Astrocyte (in vitro differentiated cells and primary cell): ENCODE data around the gene PPP2R3B. TPM values are rescaled to one million over a fixed set of nuclear protein-coding genes. Genes with fewer than 3 reads are reported as not detected.
"Not testable (repeated sequence)": the region's sequence is repeated elsewhere in the genome, so short reads cannot be mapped to it uniquely, and the experiment has no call there.

Source experiments
- DNase-seq: peaks from one replicate; pipeline ENCODE4 v3.0.0-alpha.2; 2010; ENCODE audit warnings: low read depth
- FAIRE-seq: peaks from 2 replicates; lab custom pipeline; 2011; peaks lifted over from hg19 to GRCh38; lab: Jason Lieb, UNC
- H2AFZ ChIP-seq: 2 replicates; pipeline ENCODE4 v1.6.0; 2012; ENCODE audit warnings: low read depth, low read length, inconsistent platforms
- H3K27ac ChIP-seq: 2 replicates; pipeline ENCODE4 v1.5.1; 2011; ENCODE audit warnings: low read depth, low read length, inconsistent platforms
- H3K27me3 ChIP-seq: 2 replicates; pipeline ENCODE4 v1.6.0; 2011; ENCODE audit warnings: low read length, inconsistent platforms; ENCODE audit not compliant: insufficient read depth
- H3K36me3 ChIP-seq: 2 replicates; pipeline ENCODE4 v1.5.1; 2011; ENCODE audit warnings: low read length, inconsistent platforms; ENCODE audit not compliant: insufficient read depth
- H3K4me1 ChIP-seq: 2 replicates; pipeline ENCODE4 v1.5.1; 2011; ENCODE audit warnings: low read length, inconsistent platforms; ENCODE audit not compliant: insufficient read depth
- H3K4me2 ChIP-seq: 2 replicates; pipeline ENCODE4 v1.6.0; 2012; ENCODE audit warnings: low read length, inconsistent platforms
- H3K4me3 ChIP-seq: 2 replicates; pipeline ENCODE4 v1.5.1; 2011; ENCODE audit warnings: low read depth, mild to moderate bottlenecking, low read length, inconsistent platforms; ENCODE audit not compliant: insufficient read depth
- H3K79me2 ChIP-seq: 2 replicates; pipeline ENCODE4 v1.6.0; 2012; ENCODE audit warnings: mild to moderate bottlenecking, low read length, inconsistent platforms; ENCODE audit not compliant: insufficient read depth
- H3K9ac ChIP-seq: 2 replicates; pipeline ENCODE4 v1.6.0; 2012; ENCODE audit warnings: mild to moderate bottlenecking, low read length, inconsistent platforms
- H3K9me3 ChIP-seq: 2 replicates; pipeline ENCODE4 v1.5.1; 2012; ENCODE audit warnings: low read depth, mild to moderate bottlenecking, low read length, inconsistent platforms; ENCODE audit not compliant: insufficient read depth
- H4K20me1 ChIP-seq: 2 replicates; pipeline ENCODE4 v1.6.0; 2012; ENCODE audit warnings: low read length, inconsistent platforms; ENCODE audit not compliant: insufficient read depth
- H3K27ac Mint-ChIP-seq: one replicate; pipeline ENCODE4 v1.8.0; 2021; ENCODE audit warnings: mild to moderate bottlenecking, mixed read lengths; ENCODE audit not compliant: unreplicated experiment
- H3K27me3 Mint-ChIP-seq: one replicate; pipeline ENCODE4 v1.8.0; 2021; ENCODE audit warnings: low read depth, mixed read lengths; ENCODE audit not compliant: unreplicated experiment
- H3K36me3 Mint-ChIP-seq: one replicate; pipeline ENCODE4 v1.8.0; 2021; ENCODE audit warnings: low read depth, mixed read lengths; ENCODE audit not compliant: unreplicated experiment
- H3K4me1 Mint-ChIP-seq: one replicate; pipeline ENCODE4 v1.8.0; 2021; ENCODE audit warnings: low read depth, mixed read lengths; ENCODE audit not compliant: unreplicated experiment
- H3K4me3 Mint-ChIP-seq: one replicate; pipeline ENCODE4 v1.8.0; 2021; ENCODE audit warnings: mild to moderate bottlenecking, moderate library complexity, mixed read lengths; ENCODE audit not compliant: unreplicated experiment
- H3K9me3 Mint-ChIP-seq: one replicate; pipeline ENCODE4 v1.8.0; 2021; ENCODE audit warnings: mild to moderate bottlenecking, mixed read lengths; ENCODE audit not compliant: unreplicated experiment
- EZH2 ChIP-seq: IDR thresholded peaks from 2 replicates; pipeline ENCODE4 v1.6.1; 2012; ENCODE audit warnings: mild to moderate bottlenecking, low read length, inconsistent platforms; ENCODE audit not compliant: insufficient read depth
- total RNA-seq: library from RNA; stranded (reverse); gene quantifications from 2 replicates; pipeline ENCODE4 v1.2.1, GENCODE V29; 2021
- TF ChIP-seq, protein P1 (sequence below): IDR thresholded peaks from 2 replicates; pipeline ENCODE4 v1.5.1; 2011; ENCODE audit warnings: low read depth, mild to moderate bottlenecking, inconsistent platforms, low read length, moderate library complexity; ENCODE audit not compliant: insufficient read depth

Gene PPP2R3B
- total RNA-seq, 1 donor from 2014 or later, result 44.7 TPM

DNA sequence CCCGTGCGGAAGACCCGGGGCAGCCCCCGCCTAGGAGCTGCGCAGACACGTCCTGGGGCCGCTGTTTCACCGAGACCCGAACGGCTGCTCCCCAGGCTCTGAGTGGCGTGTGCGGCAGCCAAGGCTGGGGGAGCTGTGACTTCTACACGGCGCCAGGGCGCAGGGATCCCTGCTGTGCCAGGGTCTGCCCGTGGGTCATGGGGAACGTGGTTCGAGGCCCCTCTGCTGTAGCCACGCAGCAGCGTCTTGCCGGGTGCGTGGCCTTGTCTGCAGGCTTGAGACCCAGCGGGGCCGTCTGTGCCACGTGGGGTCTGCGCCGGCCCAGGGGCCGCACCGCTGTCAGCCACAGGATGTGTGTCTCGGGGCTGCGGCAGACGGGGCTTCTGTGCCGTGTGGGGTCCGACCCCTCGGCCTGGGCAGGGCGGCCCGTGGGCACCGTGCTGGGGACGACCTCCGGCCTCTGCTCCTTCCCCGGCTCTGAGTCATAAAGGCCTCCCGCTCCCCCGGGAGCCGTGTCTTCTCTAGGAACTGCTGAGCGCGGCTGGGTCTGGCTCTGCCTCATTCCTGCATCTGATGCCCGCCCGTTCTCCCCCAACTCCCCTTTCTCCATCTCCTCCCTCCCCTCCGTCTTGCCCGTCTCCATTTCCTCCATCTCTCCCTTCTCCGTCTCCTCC lies 55.4 kb downstream of the PPP2R3B start:
- no peaks in the 10 kb centered on the region for H3K27me3 Mint-ChIP-seq
- Histone ChIP-seq H3K27ac (no peak overlapping the region), H2AFZ (peak overlapping the region; percentile 68), H3K9me3 (no peaks in the 10 kb centered on the region), H3K4me2 (peak overlapping the region; percentile 81), H3K36me3 (no peaks in the 10 kb centered on the region), H3K9ac (peak overlapping the region; percentile 46), H3K27me3 (no peaks in the 10 kb centered on the region), H3K79me2 (no peaks in the 10 kb centered on the region), H3K4me1 (peaks cover 8% of the 10 kb centered on the region), H3K4me3 (peak overlapping the region; percentile 13), H4K20me1 (no peaks in the 10 kb centered on the region)
- TF ChIP-seq EZH2, result no peak
- TF ChIP-seq, protein P1, sequence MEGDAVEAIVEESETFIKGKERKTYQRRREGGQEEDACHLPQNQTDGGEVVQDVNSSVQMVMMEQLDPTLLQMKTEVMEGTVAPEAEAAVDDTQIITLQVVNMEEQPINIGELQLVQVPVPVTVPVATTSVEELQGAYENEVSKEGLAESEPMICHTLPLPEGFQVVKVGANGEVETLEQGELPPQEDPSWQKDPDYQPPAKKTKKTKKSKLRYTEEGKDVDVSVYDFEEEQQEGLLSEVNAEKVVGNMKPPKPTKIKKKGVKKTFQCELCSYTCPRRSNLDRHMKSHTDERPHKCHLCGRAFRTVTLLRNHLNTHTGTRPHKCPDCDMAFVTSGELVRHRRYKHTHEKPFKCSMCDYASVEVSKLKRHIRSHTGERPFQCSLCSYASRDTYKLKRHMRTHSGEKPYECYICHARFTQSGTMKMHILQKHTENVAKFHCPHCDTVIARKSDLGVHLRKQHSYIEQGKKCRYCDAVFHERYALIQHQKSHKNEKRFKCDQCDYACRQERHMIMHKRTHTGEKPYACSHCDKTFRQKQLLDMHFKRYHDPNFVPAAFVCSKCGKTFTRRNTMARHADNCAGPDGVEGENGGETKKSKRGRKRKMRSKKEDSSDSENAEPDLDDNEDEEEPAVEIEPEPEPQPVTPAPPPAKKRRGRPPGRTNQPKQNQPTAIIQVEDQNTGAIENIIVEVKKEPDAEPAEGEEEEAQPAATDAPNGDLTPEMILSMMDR, result no peak
- H3K4me3 Mint-ChIP-seq, result no peak overlapping the region
- peaks cover 6% of the 10 kb centered on the region for H3K9me3 Mint-ChIP-seq
- peaks cover 2% of the 10 kb centered on the region for H3K4me1 Mint-ChIP-seq
- DNase-seq (no peak), FAIRE-seq (no peak)
- H3K27ac Mint-ChIP-seq, result no peak overlapping the region
- peaks cover 3% of the 10 kb centered on the region for H3K36me3 Mint-ChIP-seq

DNA sequence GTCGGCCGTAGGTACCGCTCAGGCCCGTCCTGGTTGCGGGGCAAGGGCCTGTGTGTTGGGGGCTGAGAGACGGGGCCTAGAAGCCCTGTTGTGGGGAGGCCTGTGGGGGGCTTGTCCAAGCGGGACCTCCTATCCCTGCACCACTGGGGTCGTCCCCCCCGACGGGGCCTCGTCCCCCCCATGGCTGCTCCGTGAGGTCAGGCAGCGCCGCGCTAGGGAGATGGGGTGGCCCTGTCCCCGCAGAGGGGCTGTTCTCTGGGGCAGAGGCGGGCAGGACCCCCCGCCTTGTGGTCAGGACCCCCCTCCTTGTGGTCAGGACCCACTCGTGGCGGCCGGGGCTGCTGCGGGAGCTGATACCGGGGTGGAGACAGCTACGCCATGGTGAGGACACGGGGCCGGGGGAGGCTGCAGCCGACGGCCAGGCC lies 56.0 kb downstream of the PPP2R3B start:
- no peak overlapping the region for H3K4me3 Mint-ChIP-seq
- H3K9me3 Mint-ChIP-seq, result peaks cover 4% of the 10 kb centered on the region
- H3K27ac Mint-ChIP-seq, result no peak overlapping the region
- Histone ChIP-seq H3K36me3 (no peaks in the 10 kb centered on the region), H3K27me3 (no peaks in the 10 kb centered on the region), H3K9ac (no peak overlapping the region), H3K4me2 (peak overlapping the region; percentile 81), H3K4me3 (no peak overlapping the region), H4K20me1 (no peaks in the 10 kb centered on the region), H3K9me3 (no peaks in the 10 kb centered on the region), H2AFZ (peak overlapping the region; percentile 68), H3K4me1 (peaks cover 8% of the 10 kb centered on the region), H3K27ac (no peak overlapping the region), H3K79me2 (no peaks in the 10 kb centered on the region)
- DNase-seq (no peak), FAIRE-seq (no peak)
- H3K27me3 Mint-ChIP-seq, result no peaks in the 10 kb centered on the region
- no peaks in the 10 kb centered on the region for H3K36me3 Mint-ChIP-seq
- TF ChIP-seq EZH2, result no peak
- TF ChIP-seq, protein P1, result no peak
- H3K4me1 Mint-ChIP-seq, result peaks cover 2% of the 10 kb centered on the region

DNA sequence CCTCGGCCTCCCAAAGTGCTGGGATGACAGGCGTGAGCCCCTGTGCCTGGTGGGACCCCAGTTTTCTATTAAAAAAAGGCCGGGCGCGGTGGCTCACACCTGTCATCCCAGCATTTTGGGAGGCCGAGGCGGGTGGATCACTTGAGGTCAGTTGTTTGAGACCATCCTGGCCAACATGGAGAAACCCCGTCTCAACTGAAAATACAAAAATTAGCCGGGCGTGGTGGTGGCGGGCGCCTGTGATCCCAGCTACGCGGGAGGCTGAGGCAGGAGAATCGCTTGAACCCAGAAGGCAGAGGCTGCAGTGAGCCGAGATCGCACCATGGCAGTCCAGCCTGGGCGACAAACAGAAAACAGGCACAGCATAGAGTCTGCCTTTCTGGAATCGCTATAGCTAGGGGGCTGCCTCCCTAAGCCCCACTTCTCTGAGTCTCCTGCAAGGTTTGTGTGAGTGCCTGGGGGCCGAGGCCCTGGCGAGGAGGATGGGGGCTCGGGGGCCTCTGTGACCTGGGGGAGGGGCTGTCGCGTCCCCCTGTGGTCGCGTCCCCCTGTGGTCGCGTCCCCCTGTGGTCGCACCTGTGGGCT lies 56.5 kb downstream of the PPP2R3B start:
- not testable (repeated sequence) for H3K9me3 Mint-ChIP-seq, H3K36me3 Mint-ChIP-seq, H3K9me3 ChIP-seq, FAIRE-seq, H3K27ac Mint-ChIP-seq, H3K9ac ChIP-seq, DNase-seq, H3K4me3 Mint-ChIP-seq, H3K27me3 ChIP-seq, H3K27me3 Mint-ChIP-seq, H4K20me1 ChIP-seq, H3K4me2 ChIP-seq, H3K27ac ChIP-seq, H3K4me1 ChIP-seq, H3K4me1 Mint-ChIP-seq, H3K36me3 ChIP-seq, H2AFZ ChIP-seq, H3K4me3 ChIP-seq, H3K79me2 ChIP-seq
